GM18873 (cell line): ENCODE results near the gene TOX2.
"Not testable (repeated sequence)": the region's sequence is repeated elsewhere in the genome, so short reads cannot be mapped to it uniquely, and the experiment has no call there.

ENCODE experiments used
- ATAC-seq: cut with Tn5 transposase; IDR thresholded peaks from one replicate; pipeline ENCODE4 v1.9.1; 2021; ENCODE audit warnings: mild to moderate bottlenecking, moderate library complexity, moderate number of reproducible peaks; ENCODE audit not compliant: unreplicated experiment, low FRiP score

TOX2 gene

DNA sequence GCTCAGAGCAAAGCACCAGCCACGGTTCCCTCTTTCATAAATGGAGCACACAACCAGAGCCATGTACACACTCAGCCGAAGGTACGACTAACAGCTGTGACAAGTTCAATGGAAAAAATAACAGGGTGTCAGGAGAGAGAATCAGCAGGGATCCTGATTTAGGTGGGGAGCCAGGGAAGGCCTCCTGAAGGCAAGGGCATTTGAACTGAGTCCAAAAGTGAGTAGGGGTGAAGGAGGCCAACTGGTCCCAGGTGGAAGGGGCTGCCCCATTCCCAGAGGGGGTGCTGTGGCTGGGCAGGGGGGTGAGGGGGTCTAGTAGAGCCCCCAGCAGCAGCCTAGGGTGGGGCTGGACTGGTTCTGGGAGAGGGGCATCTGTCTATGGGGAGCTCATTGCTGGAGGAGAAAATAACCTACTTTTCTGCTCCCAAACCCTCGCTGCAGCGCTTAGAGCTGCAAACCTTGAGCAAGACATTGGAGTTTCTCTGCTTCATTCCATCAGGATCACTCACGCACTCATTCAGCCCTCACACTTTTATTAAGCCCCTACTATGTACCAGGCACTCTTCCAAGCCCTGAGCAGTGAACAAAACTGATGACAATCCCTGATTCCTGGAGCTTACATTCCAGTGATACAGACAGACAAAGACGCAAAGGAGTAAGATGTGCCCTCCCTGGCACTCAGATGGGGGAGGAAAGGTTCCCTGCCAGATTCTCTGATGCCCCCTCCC, 113.5 kb downstream of the TOX2 start:
- no peak for ATAC-seq

DNA sequence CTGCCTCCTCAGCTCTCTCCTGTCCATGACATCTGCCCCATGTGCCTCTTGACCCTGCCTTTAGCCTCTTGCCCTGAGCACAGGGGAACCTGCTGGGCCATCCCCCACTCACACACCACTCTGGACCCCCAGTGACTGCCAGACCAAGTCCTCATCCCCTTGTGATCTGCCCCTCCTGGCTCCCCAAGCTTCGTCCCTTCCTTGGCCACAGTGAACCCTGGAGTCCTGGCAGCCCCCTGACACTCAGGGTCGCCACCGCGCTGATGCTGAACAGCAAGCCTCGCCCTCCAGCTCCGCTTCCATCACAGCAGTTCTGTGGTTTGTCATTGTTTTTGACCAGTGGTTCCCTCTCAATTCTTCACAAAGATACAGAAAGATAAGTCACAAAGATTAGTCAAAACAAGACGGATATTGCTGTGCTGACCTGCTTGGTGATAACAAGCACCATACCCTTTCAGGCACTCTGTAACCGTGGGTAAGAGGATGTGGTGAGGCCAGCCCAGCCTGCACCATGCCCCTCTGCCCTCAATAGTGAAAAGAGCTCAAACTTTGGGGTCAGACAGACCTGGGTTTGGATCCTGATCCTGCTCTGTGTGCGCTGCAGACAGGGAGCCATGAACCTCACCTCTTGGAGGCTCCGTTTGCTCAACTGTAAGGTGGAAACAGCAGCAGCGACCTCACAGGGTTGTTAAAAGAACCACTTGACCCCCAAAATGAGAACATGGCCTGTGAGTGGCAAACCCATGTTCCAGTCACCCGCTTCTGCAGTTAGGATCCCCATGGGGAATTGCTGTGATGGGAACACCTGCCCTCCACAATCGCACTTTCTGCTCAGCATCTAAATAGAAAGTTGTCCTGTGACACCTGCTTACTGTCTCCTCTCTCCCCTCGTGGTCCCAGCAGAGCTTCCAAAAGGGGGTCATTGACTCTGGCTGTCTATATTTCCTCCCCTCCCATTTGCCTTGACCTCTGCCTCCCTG, 114.5 kb downstream of the TOX2 start:
- no peak for ATAC-seq

GRCh38 chr20:44029848-44030230, 115.2 kb downstream of the TOX2 start:
- no peak for ATAC-seq

DNA sequence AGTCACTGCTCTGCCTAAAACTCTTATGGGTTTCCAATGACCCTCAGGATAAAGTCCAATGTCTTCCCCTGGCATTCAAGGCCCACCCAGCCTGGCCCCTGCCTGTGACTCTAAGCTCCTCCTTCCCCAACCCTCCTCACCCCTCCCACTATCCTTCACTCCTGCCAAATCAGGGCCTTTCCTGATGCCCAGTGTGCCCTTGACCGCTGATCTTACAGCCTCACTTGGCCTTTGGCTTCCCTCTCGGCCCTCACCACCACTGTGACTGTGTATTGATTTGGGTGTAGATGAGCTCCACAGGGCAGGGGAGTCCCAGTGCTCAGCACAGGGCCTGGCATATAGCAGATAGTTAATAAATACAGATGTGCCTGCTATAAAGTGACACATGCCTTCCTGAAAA, 115.7 kb downstream of the TOX2 start:
- no peak for ATAC-seq

GRCh38 chr20:44031001-44031574, 116.4 kb downstream of the TOX2 start:
- ATAC-seq: no peak

GRCh38 chr20:44031781-44032582, 117.3 kb downstream of the TOX2 start:
- ATAC-seq: no peak

GRCh38 chr20:44032583-44033331, 118.1 kb downstream of the TOX2 start:
- ATAC-seq: no peak

DNA sequence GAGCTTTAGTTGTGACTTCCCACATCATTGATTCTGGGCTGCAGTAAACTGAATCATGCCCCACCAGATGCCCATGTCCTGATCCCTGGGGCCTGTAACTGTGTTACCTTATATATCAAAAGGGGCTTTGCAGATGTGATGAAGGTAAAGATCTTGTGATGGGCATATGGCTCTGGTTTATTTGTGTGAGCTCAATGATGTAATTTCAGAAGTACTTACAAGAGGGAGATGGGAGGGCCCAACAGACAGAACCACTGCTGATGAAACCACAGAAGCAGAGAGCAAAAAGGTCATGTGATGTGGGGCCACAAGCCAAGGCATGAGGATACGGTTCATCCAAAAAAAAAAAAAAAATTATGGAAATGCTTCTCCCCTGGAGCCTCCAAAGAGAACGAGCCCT, 118.7 kb downstream of the TOX2 start:
- ATAC-seq: no peak

GRCh38 chr20:44033873-44034272, 119.2 kb downstream of the TOX2 start:
- no peak for ATAC-seq

GRCh38 chr20:44034451-44034850, 119.8 kb downstream of the TOX2 start:
- no peak for ATAC-seq

DNA sequence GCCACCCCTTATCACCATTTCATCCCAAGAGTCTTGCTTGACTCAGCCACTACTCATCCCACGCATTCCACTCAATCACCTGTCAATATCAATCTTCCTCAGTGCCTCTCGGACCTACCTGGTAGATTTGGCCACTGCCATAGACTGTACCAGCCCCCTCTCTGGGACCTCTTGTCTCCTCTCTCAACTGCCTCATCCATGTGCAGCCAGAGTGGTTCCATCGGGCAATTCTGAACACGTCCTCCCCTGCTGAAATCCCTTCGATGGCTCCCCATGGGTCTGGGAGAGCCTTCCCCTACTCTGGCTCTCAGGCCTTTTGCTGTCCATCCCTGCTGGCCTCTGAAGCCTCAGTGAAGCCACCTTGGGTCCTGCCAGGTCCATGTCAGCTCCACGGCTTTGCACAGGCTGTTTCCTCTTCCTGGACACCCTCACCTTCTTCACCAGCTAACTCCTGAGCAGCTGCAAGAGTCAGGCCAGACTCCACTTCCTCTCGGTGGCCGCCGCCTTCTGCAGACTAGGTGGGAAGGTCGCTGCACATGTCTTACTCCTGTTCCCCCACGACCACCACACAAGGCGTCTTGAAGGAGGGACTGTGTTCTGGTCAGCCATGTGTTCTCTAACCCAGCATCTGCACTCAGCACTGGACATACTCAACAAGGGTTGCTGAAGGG, 120.4 kb downstream of the TOX2 start:
- no peak for ATAC-seq

GRCh38 chr20:44035924-44036323, 121.3 kb downstream of the TOX2 start:
- no peak for ATAC-seq

DNA sequence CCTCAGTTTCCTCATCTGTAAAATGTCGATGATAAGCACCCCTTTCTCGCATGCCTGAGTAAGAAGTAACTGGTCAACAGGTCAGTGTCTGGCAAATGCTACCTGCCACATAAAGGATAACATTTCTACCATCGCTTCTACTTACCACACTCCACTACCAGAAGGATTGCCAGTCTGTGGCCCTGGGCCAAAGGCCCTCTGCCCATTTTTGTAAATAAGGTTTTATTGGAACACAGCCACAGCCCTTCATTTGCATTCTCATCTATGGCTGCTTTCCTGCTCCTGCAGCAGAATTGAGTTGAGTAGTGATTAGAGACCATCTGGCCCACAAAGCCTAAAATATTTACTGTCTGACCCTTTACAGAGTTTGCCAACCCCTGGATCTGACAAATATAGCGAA, 121.8 kb downstream of the TOX2 start:
- ATAC-seq: no peak

DNA sequence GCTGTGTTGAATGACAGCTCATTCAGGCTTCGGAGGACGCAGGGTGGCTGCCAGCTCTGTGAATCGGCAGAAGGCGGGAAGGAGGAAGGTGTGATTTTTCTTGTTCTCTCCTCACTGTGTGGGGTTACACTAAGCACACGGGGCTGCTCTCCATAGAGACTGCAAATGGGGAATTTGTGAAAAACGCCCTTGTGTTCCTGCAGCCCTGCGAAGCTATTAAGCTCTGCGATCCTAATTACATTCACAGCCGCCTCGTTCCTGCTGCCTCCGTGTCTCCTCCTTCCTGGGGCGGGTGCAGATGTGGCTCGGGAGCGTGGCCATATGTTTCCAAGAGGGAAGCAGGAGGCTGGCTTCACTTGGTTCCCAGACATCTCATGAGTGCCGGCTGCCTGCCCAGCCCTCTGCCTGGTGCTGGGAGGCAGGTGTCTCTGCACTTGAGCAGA, 124.0 kb downstream of the TOX2 start:
- ATAC-seq: no peak

DNA sequence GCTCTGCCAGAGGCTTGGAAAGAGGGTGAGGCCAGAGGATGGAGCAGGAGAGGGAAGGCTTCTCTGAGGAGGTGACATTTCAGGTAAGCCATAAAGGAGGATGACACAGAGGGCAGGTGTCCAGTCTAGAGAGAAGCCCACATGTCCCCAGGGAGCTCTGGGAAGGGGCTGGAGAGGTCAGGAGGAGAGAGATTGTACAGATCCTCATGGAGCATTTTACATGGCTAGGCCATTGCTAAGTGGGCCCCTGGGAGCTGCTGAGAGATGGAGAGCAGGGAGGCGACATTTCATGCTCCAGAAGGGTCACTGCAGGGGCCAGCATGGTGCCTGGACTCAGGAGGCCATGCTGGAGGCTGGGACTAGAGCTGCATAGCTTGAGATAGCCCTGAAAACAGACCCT, 124.5 kb downstream of the TOX2 start:
- no peak for ATAC-seq

DNA sequence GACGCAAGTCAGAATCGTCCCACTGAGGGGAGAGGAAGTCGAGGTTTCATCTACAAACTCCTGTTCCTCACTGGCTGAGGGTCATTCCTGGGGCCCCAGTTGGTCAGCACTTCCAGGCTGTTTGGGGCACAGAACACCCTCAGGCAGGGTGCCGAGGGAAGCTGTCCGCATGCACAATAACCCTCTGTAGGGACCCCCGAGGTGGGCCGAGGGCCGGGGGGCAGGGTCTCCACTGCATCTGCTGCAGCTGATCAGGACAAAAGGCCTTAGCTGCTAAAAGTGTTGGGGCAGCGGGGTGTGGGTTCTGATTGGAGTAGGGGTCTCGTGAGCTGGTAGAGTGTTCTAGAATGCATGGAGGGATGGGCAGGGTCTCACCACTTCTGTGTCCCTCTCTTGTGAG, 125.1 kb downstream of the TOX2 start:
- no peak for ATAC-seq

GRCh38 chr20:44040202-44040915, 125.7 kb downstream of the TOX2 start:
- ATAC-seq: no peak

- no peak for ATAC-seq
These were observed 126.3 kb downstream of the TOX2 start for GRCh38 chr20:44041001-44041400.

DNA sequence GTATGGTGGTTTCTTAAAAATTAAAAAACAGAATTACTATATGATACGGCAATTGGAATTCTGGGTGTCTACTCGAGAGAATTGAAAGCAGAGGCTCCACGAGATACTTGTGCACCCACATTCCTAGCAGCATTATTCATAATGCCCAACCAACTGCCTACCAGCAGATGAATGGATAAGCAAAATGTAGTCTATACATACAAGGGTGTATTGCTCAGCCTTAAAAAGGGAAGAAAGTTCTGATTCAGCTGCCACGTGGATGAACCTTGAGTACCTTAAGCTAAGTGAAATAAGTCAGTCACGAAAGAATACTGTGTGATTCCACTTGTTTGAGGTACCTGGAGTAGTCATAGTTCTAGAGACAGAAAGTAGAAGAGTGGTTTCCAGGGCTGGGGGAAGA, 130.1 kb downstream of the TOX2 start:
- ATAC-seq: not testable (repeated sequence)
